ENCODE results near the gene FUZ.

FUZ gene

DNA sequence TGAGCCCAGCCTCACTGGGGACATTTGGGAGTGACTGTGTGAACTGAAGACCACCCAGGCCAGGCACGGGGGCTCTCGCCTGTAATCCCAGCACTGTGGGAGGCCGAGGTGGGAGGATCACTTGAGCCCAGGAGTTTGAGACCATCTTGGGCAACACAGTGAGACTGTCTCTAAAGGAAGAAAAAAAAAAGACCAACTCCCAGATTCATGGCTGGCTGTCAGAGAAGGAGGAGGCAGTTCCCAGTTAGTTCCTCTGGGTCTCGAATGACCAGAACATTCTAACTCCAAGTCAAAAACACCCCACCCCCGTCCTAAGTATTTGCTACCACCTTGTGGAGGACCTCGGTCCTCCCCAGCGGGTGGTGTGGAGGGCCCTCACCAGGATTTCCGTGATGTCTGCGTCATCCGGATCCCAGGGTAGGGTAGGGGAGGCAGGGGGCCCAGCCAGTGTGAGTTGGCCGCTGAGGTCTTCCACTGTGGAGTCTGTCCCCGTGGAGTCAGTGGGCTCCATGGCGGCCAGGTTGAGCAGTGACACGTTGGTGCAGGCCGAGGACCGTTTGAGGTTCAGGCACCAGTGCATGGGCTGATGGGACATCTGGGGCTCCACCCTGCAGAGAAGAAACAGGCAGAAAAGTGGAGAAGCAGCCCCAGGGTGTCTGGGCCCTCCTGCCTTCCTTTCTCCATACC lies 51.3 kb downstream of the FUZ start:
- TF ChIP-seq, protein P1, sequence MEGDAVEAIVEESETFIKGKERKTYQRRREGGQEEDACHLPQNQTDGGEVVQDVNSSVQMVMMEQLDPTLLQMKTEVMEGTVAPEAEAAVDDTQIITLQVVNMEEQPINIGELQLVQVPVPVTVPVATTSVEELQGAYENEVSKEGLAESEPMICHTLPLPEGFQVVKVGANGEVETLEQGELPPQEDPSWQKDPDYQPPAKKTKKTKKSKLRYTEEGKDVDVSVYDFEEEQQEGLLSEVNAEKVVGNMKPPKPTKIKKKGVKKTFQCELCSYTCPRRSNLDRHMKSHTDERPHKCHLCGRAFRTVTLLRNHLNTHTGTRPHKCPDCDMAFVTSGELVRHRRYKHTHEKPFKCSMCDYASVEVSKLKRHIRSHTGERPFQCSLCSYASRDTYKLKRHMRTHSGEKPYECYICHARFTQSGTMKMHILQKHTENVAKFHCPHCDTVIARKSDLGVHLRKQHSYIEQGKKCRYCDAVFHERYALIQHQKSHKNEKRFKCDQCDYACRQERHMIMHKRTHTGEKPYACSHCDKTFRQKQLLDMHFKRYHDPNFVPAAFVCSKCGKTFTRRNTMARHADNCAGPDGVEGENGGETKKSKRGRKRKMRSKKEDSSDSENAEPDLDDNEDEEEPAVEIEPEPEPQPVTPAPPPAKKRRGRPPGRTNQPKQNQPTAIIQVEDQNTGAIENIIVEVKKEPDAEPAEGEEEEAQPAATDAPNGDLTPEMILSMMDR (IDR thresholded peaks at IDR 0.05) = no peak

DNA sequence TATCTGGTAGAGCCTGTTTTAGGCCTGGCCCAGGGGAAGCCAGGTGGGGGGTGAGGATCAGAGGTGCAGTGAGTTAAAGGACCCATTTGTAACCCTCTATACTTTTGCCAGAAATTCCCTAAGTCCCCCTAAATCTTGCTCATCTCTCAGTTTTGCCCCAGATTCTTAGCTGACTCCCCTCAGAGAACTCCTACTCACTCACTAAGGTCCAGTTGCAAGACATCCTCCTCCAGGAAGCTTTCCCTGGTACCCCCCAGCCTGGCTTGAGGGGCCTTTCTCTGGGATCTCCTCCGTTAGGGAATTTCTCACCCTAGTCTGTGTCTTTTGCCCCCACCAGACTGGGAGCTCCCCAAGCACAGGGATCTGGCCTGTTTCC lies 51.9 kb downstream of the FUZ start:
- TF ChIP-seq, protein P1 (IDR thresholded peaks at IDR 0.05) = no peak

DNA sequence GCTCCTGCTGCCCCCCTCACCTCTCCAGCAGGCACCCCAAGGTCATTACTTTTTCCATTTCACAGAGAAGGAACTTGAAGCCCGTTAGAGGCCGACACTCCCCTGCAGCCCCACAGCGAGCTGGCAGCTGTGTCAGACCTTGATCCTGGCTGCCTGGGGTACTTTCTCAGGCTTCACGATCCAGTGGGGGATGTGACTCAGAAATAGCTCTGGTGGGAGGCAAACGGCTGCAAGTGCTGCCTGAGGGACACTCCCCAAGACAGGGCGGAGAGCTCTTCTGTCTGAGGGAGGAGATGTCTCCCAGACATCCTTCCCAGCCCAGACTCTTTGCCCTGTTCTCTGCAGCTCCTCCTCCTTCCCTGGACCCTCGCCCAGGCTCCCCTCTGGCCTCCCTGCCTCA lies 54.8 kb downstream of the FUZ start:
- TF ChIP-seq, protein P1 (IDR thresholded peaks at IDR 0.05) = no peak

Measured in LNCAP (cell line).